HepG2 (cell line): ENCODE measurements around the gene FABP1. TPM values are rescaled to one million over a fixed set of nuclear protein-coding genes. Genes with fewer than 3 reads are reported as not detected.

Experiments used
- BORCS8-MEF2B ChIP-seq: sonication (generic); formaldehyde crosslinking; IDR thresholded peaks from 2 replicates; pipeline ENCODE4 v1.8.0; 2022; ENCODE audit warnings: mild to moderate bottlenecking, missing genetic modification reagents
- FLYWCH1 ChIP-seq: sonication (generic); formaldehyde crosslinking; IDR thresholded peaks from 2 replicates; pipeline ENCODE4 v1.8.1; 2023; ENCODE audit warnings: mild to moderate bottlenecking, missing genetic modification reagents
- GABPB1 ChIP-seq: IDR thresholded peaks from 2 replicates; pipeline ENCODE4 v1.6.1; 2016; ENCODE audit warnings: mild to moderate bottlenecking, missing genetic modification reagents, moderate library complexity, missing compliant biosample characterization
- IKZF1 ChIP-seq: fragments of 450-650 bp; IDR thresholded peaks from 2 replicates; pipeline ENCODE4 v1.7.1; 2016
- JARID2 ChIP-seq: sonication (generic); formaldehyde crosslinking; IDR thresholded peaks from 2 replicates; pipeline ENCODE4 v1.8.1; 2023; ENCODE audit warnings: missing genetic modification reagents, inconsistent platforms; ENCODE audit not compliant: insufficient replicate concordance
- MAZ ChIP-seq, 2 experiments: sonication (generic) in 1 of 2; formaldehyde crosslinking in 1 of 2; IDR thresholded peaks; 2 replicates each; pipeline versions ENCODE4 v1.5.0 to v1.6.1; 2012 to 2020; ENCODE audit warnings: low read depth in 2 of 2, mild to moderate bottlenecking in 2 of 2, borderline replicate concordance in 1 of 2, improper control_type of control experiment in 1 of 2, low read length in 1 of 2, missing genetic modification reagents in 1 of 2, moderate library complexity in 1 of 2
- NFKBIZ ChIP-seq: IDR thresholded peaks from 2 replicates; pipeline ENCODE4 v1.6.1; 2018; ENCODE audit warnings: missing genetic modification reagents, missing compliant biosample characterization
- NR2F1 ChIP-seq, 2 experiments: fragments of 450-650 bp in 1 of 2; formaldehyde crosslinking in 1 of 2; IDR thresholded peaks; 2 replicates each; pipeline versions ENCODE4 v1.5.0 to v1.6.1; 2016 to 2020; ENCODE audit warnings: mild to moderate bottlenecking in 1 of 2, missing compliant biosample characterization in 1 of 2, missing genetic modification reagents in 1 of 2, moderate library complexity in 1 of 2
- REPIN1 ChIP-seq: sonication (generic); formaldehyde crosslinking; IDR thresholded peaks from 2 replicates; pipeline ENCODE4 v1.8.0; 2022; ENCODE audit warnings: missing genetic modification reagents, low read depth, mild to moderate bottlenecking, borderline replicate concordance
- TCF7L2 ChIP-seq: IDR thresholded peaks from 2 replicates; pipeline ENCODE4 v1.6.1; 2011; ENCODE audit warnings: mild to moderate bottlenecking, low read depth, low read length, moderate library complexity
- ZBTB3 ChIP-seq: sonication (generic); formaldehyde crosslinking; IDR thresholded peaks from 2 replicates; pipeline ENCODE4 v1.4.0; 2020; ENCODE audit warnings: low read depth, mild to moderate bottlenecking, moderate library complexity, missing genetic modification reagents, borderline replicate concordance
- ZKSCAN5 ChIP-seq: sonication (generic); formaldehyde crosslinking; IDR thresholded peaks from 2 replicates; pipeline ENCODE4 v1.5.1; 2020; ENCODE audit warnings: mild to moderate bottlenecking, missing genetic modification reagents
- ZNF761 ChIP-seq: sonication (generic); formaldehyde crosslinking; conservative IDR thresholded peaks from 2 replicates; pipeline ENCODE4 v1.4.0; 2020; ENCODE audit warnings: mild to moderate bottlenecking, missing genetic modification reagents
- polyA plus RNA-seq, 8 experiments: library from polyadenylated mRNA; depleted of rRNA in 3 of 8; stranded (reverse) in 7 of 8; unstranded in 1 of 8; fragments of >200 nt; fragmentation: Illumina TruSeq in 4 of 8; extraction: Trizol in 4 of 8; gene quantifications; 2 replicates each; pipeline versions ENCODE4 v1.2.1 to v1.2.3, GENCODE V29; 2011 to 2016; ENCODE audit warnings: low read depth in 4 of 8, missing spikeins in 1 of 8, mixed read lengths in 1 of 8; ENCODE audit not compliant: insufficient read depth in 1 of 8
- total RNA-seq, 5 experiments: library from RNA; depleted of rRNA; stranded (reverse); fragments of >200 nt; fragmentation: Illumina TruSeq; extraction: Trizol; gene quantifications; 2 replicates each; pipeline ENCODE4 v1.2.3, GENCODE V29; 2016; ENCODE audit warnings: low read depth in 1 of 5
- TF ChIP-seq, protein P1 (sequence below), 2 experiments: sonication (generic) in 1 of 2; formaldehyde crosslinking in 1 of 2; IDR thresholded peaks; 2 replicates each; pipeline versions ENCODE4 v1.4.0 to v1.6.1; 2016 to 2020; ENCODE audit warnings: borderline replicate concordance in 1 of 2, low read depth in 1 of 2, mild to moderate bottlenecking in 1 of 2, missing genetic modification reagents in 1 of 2
- TF ChIP-seq, protein P2 (sequence below): IDR thresholded peaks from 2 replicates; pipeline ENCODE4 v1.6.1; 2016
- TF ChIP-seq, protein P3 (sequence below): sonication (generic); formaldehyde crosslinking; IDR thresholded peaks from 2 replicates; pipeline ENCODE4 v1.4.0; 2020; ENCODE audit warnings: missing genetic modification reagents
- TF ChIP-seq, protein P4 (sequence below), 2 experiments: IDR thresholded peaks; 2 replicates each; pipeline ENCODE4 v1.6.1; 2011 to 2012; ENCODE audit warnings: low read length in 2 of 2, borderline replicate concordance in 1 of 2, low read depth in 1 of 2, mild to moderate bottlenecking in 1 of 2, moderate library complexity in 1 of 2

FABP1 gene
- total and polyA plus RNA-seq, 2 of the 13 experiments (the other 11 are each of a cell fraction or from before 2014, with no cell fraction given), result 644 to 1,608 TPM

DNA sequence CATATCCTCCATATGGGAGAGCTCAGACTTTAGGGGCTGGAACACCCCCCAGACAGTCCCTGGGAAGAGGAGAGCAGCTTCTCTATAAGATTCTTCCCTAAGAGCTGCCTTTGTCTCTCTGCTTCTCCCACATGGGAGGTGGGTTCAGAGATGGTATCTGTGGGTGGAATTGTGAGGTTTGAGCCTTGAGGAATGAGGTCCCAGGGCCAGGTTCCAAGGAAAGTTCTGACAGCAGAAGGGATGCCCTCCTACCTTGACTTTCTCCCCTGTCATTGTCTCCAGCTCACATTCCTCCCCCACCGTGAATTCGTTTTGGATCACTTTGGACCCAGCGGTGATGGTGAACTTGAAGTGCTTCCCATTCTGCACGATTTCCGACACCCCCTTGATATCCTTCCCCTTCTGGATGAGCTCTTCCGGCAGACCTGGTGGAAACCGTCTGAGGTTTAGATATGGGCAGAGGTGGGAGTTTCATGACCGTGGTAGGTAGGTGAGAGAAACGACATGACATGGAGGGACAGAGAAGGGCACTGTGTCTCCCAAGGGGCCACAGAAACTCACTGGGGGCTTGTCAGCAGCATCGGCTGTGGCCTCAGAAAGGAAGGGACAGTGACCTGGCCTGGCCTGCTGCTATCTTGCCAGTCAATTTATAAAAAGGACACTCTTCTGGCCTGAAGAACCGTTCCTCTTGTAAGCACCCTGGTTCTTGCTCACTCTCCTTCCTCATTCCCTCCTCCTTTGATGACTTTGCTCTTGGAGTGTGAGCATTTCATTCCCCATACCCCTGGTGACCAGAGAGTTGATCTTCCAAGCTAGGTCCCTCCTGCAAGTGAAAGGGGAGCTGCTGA lies 1.7 kb downstream of the FABP1 start (continued):
- TF ChIP-seq, protein P1, sequence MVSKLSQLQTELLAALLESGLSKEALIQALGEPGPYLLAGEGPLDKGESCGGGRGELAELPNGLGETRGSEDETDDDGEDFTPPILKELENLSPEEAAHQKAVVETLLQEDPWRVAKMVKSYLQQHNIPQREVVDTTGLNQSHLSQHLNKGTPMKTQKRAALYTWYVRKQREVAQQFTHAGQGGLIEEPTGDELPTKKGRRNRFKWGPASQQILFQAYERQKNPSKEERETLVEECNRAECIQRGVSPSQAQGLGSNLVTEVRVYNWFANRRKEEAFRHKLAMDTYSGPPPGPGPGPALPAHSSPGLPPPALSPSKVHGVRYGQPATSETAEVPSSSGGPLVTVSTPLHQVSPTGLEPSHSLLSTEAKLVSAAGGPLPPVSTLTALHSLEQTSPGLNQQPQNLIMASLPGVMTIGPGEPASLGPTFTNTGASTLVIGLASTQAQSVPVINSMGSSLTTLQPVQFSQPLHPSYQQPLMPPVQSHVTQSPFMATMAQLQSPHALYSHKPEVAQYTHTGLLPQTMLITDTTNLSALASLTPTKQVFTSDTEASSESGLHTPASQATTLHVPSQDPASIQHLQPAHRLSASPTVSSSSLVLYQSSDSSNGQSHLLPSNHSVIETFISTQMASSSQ (IDR thresholded peaks at IDR 0.05; ENCODE audit: low read depth), result no peak
- TF ChIP-seq, protein P1 (CRISPR knock-in tag; IDR thresholded peaks at IDR 0.05; ENCODE audit: borderline replicate concordance), result no peak
- TF ChIP-seq REPIN1 (CRISPR knock-in tag) (no peak), TCF7L2 (no peak), ZNF761 (CRISPR knock-in tag) (no peak), ZBTB3 (CRISPR knock-in tag) (no peak), ZKSCAN5 (CRISPR knock-in tag) (no peak), NR2F1 (CRISPR knock-in tag; IDR thresholded peaks at IDR 0.05) (no peak), JARID2 (CRISPR knock-in tag) (no peak), MAZ (IDR thresholded peaks at IDR 0.05; ENCODE audit: borderline replicate concordance, low read depth, low read length) (no peak), MAZ (CRISPR knock-in tag; IDR thresholded peaks at IDR 0.05; ENCODE audit: low read depth) (0 out of 2 replicates have a peak, but pooled peaks have one; percentile 59), IKZF1 (no peak), NFKBIZ (CRISPR knock-in tag) (no peak), FLYWCH1 (no peak), GABPB1 (CRISPR knock-in tag) (no peak), BORCS8-MEF2B (0 out of 2 replicates have a peak, but pooled peaks have one; percentile 8)
- TF ChIP-seq, protein P2, sequence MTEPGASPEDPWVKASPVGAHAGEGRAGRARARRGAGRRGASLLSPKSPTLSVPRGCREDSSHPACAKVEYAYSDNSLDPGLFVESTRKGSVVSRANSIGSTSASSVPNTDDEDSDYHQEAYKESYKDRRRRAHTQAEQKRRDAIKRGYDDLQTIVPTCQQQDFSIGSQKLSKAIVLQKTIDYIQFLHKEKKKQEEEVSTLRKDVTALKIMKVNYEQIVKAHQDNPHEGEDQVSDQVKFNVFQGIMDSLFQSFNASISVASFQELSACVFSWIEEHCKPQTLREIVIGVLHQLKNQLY (CRISPR knock-in tag), result no peak
- TF ChIP-seq, protein P3, sequence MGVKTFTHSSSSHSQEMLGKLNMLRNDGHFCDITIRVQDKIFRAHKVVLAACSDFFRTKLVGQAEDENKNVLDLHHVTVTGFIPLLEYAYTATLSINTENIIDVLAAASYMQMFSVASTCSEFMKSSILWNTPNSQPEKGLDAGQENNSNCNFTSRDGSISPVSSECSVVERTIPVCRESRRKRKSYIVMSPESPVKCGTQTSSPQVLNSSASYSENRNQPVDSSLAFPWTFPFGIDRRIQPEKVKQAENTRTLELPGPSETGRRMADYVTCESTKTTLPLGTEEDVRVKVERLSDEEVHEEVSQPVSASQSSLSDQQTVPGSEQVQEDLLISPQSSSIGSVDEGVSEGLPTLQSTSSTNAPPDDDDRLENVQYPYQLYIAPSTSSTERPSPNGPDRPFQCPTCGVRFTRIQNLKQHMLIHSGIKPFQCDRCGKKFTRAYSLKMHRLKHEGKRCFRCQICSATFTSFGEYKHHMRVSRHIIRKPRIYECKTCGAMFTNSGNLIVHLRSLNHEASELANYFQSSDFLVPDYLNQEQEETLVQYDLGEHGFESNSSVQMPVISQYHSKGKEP (CRISPR knock-in tag), result no peak
- TF ChIP-seq, protein P4, sequence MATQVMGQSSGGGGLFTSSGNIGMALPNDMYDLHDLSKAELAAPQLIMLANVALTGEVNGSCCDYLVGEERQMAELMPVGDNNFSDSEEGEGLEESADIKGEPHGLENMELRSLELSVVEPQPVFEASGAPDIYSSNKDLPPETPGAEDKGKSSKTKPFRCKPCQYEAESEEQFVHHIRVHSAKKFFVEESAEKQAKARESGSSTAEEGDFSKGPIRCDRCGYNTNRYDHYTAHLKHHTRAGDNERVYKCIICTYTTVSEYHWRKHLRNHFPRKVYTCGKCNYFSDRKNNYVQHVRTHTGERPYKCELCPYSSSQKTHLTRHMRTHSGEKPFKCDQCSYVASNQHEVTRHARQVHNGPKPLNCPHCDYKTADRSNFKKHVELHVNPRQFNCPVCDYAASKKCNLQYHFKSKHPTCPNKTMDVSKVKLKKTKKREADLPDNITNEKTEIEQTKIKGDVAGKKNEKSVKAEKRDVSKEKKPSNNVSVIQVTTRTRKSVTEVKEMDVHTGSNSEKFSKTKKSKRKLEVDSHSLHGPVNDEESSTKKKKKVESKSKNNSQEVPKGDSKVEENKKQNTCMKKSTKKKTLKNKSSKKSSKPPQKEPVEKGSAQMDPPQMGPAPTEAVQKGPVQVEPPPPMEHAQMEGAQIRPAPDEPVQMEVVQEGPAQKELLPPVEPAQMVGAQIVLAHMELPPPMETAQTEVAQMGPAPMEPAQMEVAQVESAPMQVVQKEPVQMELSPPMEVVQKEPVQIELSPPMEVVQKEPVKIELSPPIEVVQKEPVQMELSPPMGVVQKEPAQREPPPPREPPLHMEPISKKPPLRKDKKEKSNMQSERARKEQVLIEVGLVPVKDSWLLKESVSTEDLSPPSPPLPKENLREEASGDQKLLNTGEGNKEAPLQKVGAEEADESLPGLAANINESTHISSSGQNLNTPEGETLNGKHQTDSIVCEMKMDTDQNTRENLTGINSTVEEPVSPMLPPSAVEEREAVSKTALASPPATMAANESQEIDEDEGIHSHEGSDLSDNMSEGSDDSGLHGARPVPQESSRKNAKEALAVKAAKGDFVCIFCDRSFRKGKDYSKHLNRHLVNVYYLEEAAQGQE (IDR thresholded peaks at IDR 0.05; ENCODE audit: borderline replicate concordance in 1 of 2, low read depth in 1 of 2, low read length in 2 of 2), result no peak
